SK-N-SH (cell line): Measurements from ENCODE around the gene CNBD2. TPM values are rescaled to one million over a fixed set of nuclear protein-coding genes. Genes with fewer than 3 reads are reported as not detected.

Experiments
- CTCF ChIA-PET: fragments of 300-600, 350-600 bp; formaldehyde crosslinking; extraction: SDS; loops from one replicate; lab custom pipeline; 2021; lab: Yijun Ruan, JAX
- POLR2A ChIA-PET: fragments of 350-600 bp; sonication (Branson Sonifier 250); formaldehyde crosslinking; extraction: SDS; loops from one replicate; lab custom pipeline; 2020; ENCODE audit warnings: antibody characterized with exemption, inconsistent platforms; lab: Yijun Ruan, JAX
- DNase-seq: peaks from one replicate; pipeline ENCODE4 v3.0.0; 2012
- H2AFZ ChIP-seq: fragments of 200-600 bp; sonication (generic); 2 replicates; pipeline ENCODE4 v1.8.1; 2016; ENCODE audit warnings: antibody characterized with exemption, mild to moderate bottlenecking, low read depth
- H3F3A ChIP-seq: fragments of 200-600 bp; sonication (generic); replicated peaks from 2 replicates; pipeline ENCODE3; 2016; ENCODE audit warnings: antibody characterized with exemption, mild to moderate bottlenecking; ENCODE audit not compliant: insufficient read depth
- H3K27ac ChIP-seq, 2 experiments: fragments of 200-500 bp in 1 of 2; fragments of 200-600 bp in 1 of 2; sonication (Bioruptor generic) in 1 of 2; sonication (generic), shearing (Covaris generic) in 1 of 2; 2 replicates each; pipeline versions ENCODE4 v1.5.1 to v1.6.1; 2014 to 2016; ENCODE audit warnings: low read depth in 2 of 2, inconsistent platforms in 1 of 2, low read length in 1 of 2, mild to moderate bottlenecking in 1 of 2, mixed read lengths in 1 of 2
- H3K27me3 ChIP-seq: fragments of 200-600 bp; sonication (generic), shearing (Covaris generic); 2 replicates; pipeline ENCODE4 v1.6.1; 2016; ENCODE audit warnings: mixed run types; ENCODE audit not compliant: insufficient read depth
- H3K36me3 ChIP-seq, 2 experiments: fragments of 200-500 bp in 1 of 2; fragments of 200-600 bp in 1 of 2; sonication (Bioruptor generic) in 1 of 2; sonication (generic) in 1 of 2; replicated peaks in 1 of 2; 2 replicates each; pipeline versions ENCODE3 to v1.5.1; 2014 to 2016; ENCODE audit warnings: low read length in 1 of 2, mild to moderate bottlenecking in 1 of 2; ENCODE audit not compliant: insufficient read depth in 2 of 2, control insufficient read depth in 1 of 2
- H3K4me1 ChIP-seq, 2 experiments: fragments of 200-500 bp in 1 of 2; fragments of 200-600 bp in 1 of 2; sonication (Bioruptor generic) in 1 of 2; sonication (generic), shearing (Covaris generic) in 1 of 2; 2 replicates each; pipeline versions ENCODE4 v1.5.1 to v1.6.1; 2014 to 2016; ENCODE audit warnings: low read depth in 1 of 2, low read length in 1 of 2, mixed run types in 1 of 2; ENCODE audit not compliant: insufficient read depth in 2 of 2, control insufficient read depth in 1 of 2
- H3K4me2 ChIP-seq: fragments of 200-600 bp; sonication (generic), shearing (Covaris generic); 2 replicates; pipeline ENCODE4 v1.6.1; 2017; ENCODE audit warnings: mixed run types
- H3K4me3 ChIP-seq, 2 experiments: fragments of 200-500 bp in 1 of 2; fragments of 200-600 bp in 1 of 2; sonication (Bioruptor generic) in 1 of 2; sonication (generic), shearing (Covaris generic) in 1 of 2; 2 replicates each; pipeline versions ENCODE4 v1.5.1 to v1.8.1; 2014 to 2016; ENCODE audit warnings: low read depth in 2 of 2, inconsistent platforms in 1 of 2, low read length in 1 of 2, mild to moderate bottlenecking in 1 of 2, mixed read lengths in 1 of 2, moderate library complexity in 1 of 2
- H3K79me2 ChIP-seq: fragments of 200-600 bp; sonication (generic); 2 replicates; pipeline ENCODE4 v1.8.1; 2017; ENCODE audit warnings: mild to moderate bottlenecking; ENCODE audit not compliant: insufficient read depth
- H3K9ac ChIP-seq: fragments of 200-600 bp; sonication (generic); 2 replicates; pipeline ENCODE4 v1.6.1; 2017; ENCODE audit warnings: mixed run types
- H3K9me2 ChIP-seq: fragments of 200-600 bp; sonication (generic); 2 replicates; pipeline ENCODE4 v1.6.1; 2017; ENCODE audit warnings: mixed run types
- H3K9me3 ChIP-seq: fragments of 200-600 bp; sonication (generic); 2 replicates; pipeline ENCODE4 v1.6.1; 2017; ENCODE audit warnings: mixed run types, mild to moderate bottlenecking, moderate library complexity
- H4K20me1 ChIP-seq: fragments of 200-600 bp; sonication (generic); 2 replicates; pipeline ENCODE4 v1.6.1; 2017; ENCODE audit warnings: mild to moderate bottlenecking, mixed run types; ENCODE audit not compliant: insufficient read depth
- CTCF ChIP-seq: fragments of 200-600 bp; sonication (generic); IDR thresholded peaks from 2 replicates; pipeline ENCODE4 v1.6.1; 2017; ENCODE audit warnings: antibody characterized with exemption, mild to moderate bottlenecking, moderate library complexity
- EP300 ChIP-seq, 2 experiments: IDR thresholded peaks; 2 replicates each; pipeline versions ENCODE4 v1.4.0 to v1.6.1; 2012; ENCODE audit warnings: borderline replicate concordance in 1 of 2, low read depth in 1 of 2, low read length in 1 of 2
- EZH2phosphoT487 ChIP-seq: fragments of 200-600 bp; sonication (generic); IDR thresholded peaks from 2 replicates; pipeline ENCODE4 v1.6.1; 2017; ENCODE audit warnings: low read depth, mixed run types, mild to moderate bottlenecking, antibody characterized with exemption, moderate library complexity, borderline replicate concordance
- FOXM1 ChIP-seq: IDR thresholded peaks from 2 replicates; pipeline ENCODE4 v1.4.0; 2012; ENCODE audit warnings: low read depth, mild to moderate bottlenecking
- MXI1 ChIP-seq: IDR thresholded peaks from 2 replicates; pipeline ENCODE4 v1.6.1; 2012; ENCODE audit warnings: mild to moderate bottlenecking, low read depth, low read length, improper control_type of control experiment
- RAD21 ChIP-seq: IDR thresholded peaks from 2 replicates; pipeline ENCODE4 v1.6.1; 2012; ENCODE audit warnings: mild to moderate bottlenecking, low read length
- REST ChIP-seq: IDR thresholded peaks from 2 replicates; pipeline ENCODE4 v1.6.1; 2012; ENCODE audit warnings: mild to moderate bottlenecking, low read depth, low read length, moderate library complexity
- SIN3A ChIP-seq: IDR thresholded peaks from 2 replicates; pipeline ENCODE4 v1.6.1; 2012; ENCODE audit warnings: low read depth, mild to moderate bottlenecking, low read length, moderate library complexity, borderline replicate concordance
- TAF1 ChIP-seq: IDR thresholded peaks from 2 replicates; pipeline ENCODE4 v1.6.1; 2012; ENCODE audit warnings: low read depth, mild to moderate bottlenecking, low read length, moderate library complexity, borderline replicate concordance
- WGBS: methylation state at CpG from one replicate; pipeline ENCODE4 v1.1.6; 2017; ENCODE audit warnings: low lambda C conversion rate; 5-methylcytosine and 5-hydroxymethylcytosine counted together
- polyA plus RNA-seq, 3 experiments: library from polyadenylated mRNA; depleted of rRNA; stranded (reverse); fragments of >200 nt; gene quantifications; 2 replicates each; pipeline ENCODE4 v1.2.3, GENCODE V29; 2012

CNBD2 gene
- polyA plus RNA-seq, 1 of the 3 experiments (the other 2 are of a cell fraction), result 5.6 TPM

- CTCF ChIA-PET, result interaction anchor here (0.7 kb wide), 1 partner anchor 56 kb away, joined by 3 read pairs; no protein-coding TSS in a partner anchor
These were observed 72.2 kb downstream of the CNBD2 start for GRCh38 chr20:36040571-36040970.

More at GRCh38 chr20:36040571-36040970, 72.2 kb downstream of the CNBD2 start:
- Histone ChIP-seq H3K4me1 (no peaks in the 10 kb centered on the region; a peak in 1 of 4 replicates), H3K9me2 (no peaks in the 10 kb centered on the region), H4K20me1 (peaks cover 23% of the 10 kb centered on the region), H3K4me3 (no peak overlapping the region), H3K79me2 (peaks cover 11% of the 10 kb centered on the region; the same call in 1 of the 2 replicates), H3K9ac (no peak overlapping the region), H3F3A (peaks cover 15% of the 10 kb centered on the region), H3K9me3 (no peaks in the 10 kb centered on the region), H3K27me3 (no peaks in the 10 kb centered on the region), H3K36me3 (no peaks in the 10 kb centered on the region), H2AFZ (no peak overlapping the region), H3K27ac (no peak overlapping the region), H3K4me2 (no peak overlapping the region)
- TF ChIP-seq CTCF (no peak), TAF1 (no peak), FOXM1 (no peak), EP300 (IDR thresholded peaks at IDR 0.05; ENCODE audit: borderline replicate concordance in 1 of 2, low read depth in 1 of 2, low read length in 1 of 2) (no peak), REST (no peak), EZH2phosphoT487 (no peak), SIN3A (no peak), RAD21 (no peak), MXI1 (no peak)
- 88% methylated on average over 5 of the region's 5 CpGs for WGBS
- POLR2A ChIA-PET, result no interaction called here
- DNase-seq, result no peak
